NCI-H128 (cell line): Measurements from ENCODE around the gene PLXNA2.
A peak's percentile ranks its signal among the peaks of the same experiment; 100 is the strongest.

Experiments used
- DNase-seq: peaks from one replicate; lab custom pipeline; 2025; ENCODE audit not compliant: unreplicated experiment; lab: John Stamatoyannopoulos, UW

PLXNA2 gene

GRCh38 chr1:208101661-208102431 is 142.3 kb downstream of the PLXNA2 start:
- peak; percentile 74 for DNase-seq

DNA sequence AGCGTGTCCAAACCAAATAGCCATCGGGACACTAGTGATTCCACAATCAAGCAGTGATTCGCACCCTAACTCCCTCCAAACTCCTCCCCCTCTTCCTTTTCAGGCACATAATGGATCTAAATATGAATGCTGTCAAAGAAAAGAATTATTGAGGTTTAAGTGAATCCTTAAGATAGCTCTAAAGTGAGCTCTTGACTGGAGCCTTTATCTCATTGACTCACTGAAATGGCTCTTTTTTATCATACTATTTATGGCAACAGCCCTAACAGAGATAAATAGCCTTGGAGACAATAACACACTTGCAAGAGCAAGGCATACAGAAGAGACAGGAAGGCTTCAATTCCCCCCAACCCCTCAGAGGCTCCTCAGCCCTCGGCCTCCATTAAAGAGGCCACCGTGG is 143.3 kb downstream of the PLXNA2 start:
- peak; percentile 68 for DNase-seq

GRCh38 chr1:208100106-208100505 is 144.1 kb downstream of the PLXNA2 start:
- DNase-seq, result no peak

DNA sequence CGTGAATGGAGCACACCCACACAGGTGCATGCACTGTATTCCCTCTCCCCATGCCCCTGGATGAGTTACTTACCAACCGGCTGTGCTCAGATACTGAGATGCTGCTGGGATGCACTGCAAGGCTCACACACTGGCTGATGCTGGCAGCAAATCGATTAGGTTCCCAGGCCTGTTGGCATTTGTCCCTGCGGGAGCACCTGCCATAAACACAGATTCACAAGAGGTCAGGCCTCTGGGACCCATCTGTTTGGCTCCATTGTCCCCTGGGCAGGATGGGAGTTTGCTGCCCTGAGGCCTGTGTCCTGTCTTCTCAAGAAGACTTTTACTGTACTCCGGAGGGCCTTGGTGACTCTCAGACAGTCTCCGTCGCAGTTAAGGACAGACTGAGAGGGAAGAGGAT is 145.4 kb downstream of the PLXNA2 start:
- DNase-seq, result no peak

DNA sequence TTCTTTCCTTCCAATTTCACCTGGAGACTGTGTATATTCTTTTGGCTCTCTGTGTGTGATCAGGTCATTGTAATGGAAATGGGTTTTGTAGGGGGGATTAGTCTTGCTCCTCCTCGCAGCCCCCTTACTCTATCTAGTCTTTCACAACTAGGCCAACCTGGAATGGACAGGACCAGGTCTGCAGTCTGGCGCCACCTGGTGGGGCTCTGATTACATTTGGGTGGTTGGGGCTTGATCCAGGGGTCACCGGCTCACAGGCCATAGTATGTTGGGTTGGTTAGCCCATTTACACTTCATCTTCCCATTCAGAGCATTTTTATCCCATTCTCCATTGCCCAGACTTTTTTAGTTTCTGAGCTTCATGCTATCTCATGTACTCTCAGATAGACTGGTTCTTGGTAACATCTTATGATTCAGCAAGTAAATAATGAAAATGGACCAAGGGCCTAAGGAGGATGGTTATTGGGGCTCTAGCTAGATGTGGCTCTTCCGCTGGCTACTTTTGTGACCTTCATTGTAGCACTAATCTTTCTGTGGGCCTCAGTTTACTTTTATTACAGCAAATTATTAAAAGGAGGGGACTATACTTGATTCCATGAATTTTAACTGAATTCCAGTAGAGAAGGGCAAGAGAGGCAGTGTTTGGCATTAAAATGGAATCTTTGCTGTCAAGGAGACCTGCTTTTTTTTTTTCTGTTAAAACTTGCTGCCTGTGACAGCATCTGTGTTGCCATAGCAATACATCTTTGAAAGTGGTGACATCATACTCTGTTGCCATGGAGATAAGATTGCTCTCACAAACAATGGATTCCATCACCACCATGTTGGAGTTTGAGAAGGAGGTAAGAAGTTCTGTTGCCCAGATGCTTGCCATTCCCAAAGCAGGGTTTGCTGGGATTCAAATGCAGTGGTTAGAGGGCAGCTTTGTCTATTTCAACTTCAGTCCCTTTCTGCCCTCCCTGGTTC is 150.1 kb downstream of the PLXNA2 start:
- DNase-seq, result no peak

GRCh38 chr1:208093046-208093445 is 151.1 kb downstream of the PLXNA2 start:
- no peak for DNase-seq

DNA sequence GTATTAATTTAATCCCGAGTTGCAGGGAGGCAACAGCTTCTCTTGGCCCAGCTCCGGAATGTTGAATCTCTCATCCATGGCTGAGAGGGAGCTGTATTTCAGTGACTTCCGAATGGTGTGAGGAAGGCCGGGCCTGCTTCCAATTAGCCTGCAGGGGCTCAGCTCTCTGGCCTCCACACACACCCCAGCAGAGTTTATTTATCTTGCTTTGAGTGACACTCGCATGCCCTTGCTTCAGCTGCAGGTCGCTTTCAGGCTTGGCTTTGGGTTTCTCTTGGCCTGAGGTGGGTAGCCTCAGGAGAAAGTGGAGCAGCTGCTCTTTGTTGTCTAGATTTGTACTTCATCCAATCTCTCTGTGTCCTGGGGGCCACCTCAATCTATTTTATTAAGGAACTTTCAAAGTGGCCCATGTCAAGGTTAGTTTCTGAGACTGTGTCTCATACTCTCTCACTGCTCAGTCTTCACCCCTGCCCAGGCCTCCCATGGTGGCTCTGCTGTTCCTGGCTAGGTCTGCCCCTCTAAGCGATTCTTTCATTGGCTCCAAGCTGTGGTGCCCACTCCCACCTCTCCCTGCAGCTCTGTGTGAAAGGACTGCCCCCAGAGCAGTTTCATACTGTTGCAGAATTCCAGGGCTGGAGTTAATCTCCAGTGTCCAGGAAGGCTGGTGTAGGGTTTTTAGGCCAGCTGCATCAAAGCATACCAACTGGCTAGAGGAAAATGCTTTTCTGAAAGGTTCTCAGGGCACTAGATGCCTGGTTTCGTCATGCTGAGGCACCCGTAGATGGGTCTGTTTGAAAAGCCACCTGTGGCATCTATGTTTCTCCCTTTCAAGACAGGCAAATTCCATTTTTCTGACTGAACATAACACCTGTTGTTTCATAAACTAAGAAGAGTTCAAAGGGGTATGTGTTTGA is 153.5 kb downstream of the PLXNA2 start:
- DNase-seq, result no peak

DNA sequence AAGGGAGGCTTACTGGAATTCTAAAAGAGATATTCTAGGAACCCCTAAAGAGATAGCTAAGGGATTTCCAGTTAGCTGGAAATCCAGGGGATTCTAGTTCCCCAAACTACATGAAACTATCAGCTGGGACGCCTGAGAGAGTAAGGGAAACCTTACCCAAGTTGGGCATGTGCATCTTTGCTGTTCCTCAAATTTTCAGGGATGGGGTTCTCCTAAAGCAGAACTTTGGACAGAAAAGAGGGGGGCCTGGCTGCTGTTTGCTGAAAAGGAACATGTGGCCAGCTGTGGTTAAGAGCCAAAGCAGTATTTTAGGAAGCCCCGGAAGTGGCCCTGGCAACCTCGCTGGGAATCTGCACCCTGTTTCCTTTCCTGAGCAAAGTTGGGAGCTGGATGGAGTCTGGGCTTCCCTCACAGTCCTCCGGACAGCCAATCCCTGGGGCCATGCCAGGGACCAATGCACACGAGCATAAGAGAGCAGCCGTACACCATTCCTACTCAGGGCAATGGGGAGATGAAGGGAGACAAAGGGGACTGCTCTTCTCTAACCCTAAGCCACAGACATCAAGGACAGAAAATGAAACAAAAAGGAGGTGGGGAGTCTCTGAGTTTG is 154.3 kb downstream of the PLXNA2 start:
- no peak for DNase-seq

GRCh38 chr1:208089149-208089548 is 155.0 kb downstream of the PLXNA2 start:
- no peak for DNase-seq

DNA sequence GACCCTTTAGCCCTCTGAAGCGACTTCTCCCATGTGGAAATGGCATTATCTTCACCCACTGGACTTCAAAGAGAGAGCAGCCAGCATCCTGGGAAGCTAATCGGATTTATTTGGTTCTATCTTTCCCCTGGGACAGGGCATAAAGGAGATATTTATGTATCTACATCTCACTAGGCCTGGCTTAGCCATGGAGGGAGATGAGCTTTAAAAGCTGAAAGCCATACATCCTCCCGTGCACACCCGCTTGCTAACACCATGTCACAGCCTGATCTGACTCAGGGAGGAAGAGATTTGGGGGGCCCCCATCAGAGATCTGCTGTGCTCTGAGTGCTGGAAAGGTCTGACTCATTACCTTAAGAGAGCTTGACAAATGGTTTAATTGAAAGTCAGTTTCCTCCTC is 155.9 kb downstream of the PLXNA2 start:
- no peak for DNase-seq

GRCh38 chr1:208085655-208086515 is 158.3 kb downstream of the PLXNA2 start:
- DNase-seq, result no peak

GRCh38 chr1:208084764-208085163 is 159.4 kb downstream of the PLXNA2 start:
- no peak for DNase-seq

DNA sequence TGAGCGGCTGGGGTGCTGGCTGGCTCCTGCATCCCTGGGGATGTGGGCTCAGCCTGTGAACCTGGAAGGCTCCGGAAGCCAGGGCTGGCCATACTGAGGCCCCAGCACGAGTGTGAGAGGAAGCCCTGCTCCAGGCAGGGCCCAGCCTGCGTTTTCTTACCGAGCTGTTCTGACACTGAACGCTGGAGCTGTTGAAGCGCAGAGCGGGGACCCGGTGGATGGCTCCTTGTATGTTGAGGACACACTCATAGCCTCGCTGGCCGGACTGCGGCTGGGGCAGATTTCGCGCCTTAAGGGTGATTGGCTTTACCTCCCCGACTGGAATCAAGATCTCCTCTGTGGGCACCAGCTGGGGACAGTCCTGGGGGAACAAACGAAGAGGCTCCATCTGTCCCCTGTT is 160.0 kb downstream of the PLXNA2 start:
- no peak for DNase-seq

- DNase-seq, result no peak
These were observed 160.5 kb downstream of the PLXNA2 start for GRCh38 chr1:208083715-208084085.

- DNase-seq, result no peak
These were observed 161.0 kb downstream of the PLXNA2 start for GRCh38 chr1:208083016-208083714.

DNA sequence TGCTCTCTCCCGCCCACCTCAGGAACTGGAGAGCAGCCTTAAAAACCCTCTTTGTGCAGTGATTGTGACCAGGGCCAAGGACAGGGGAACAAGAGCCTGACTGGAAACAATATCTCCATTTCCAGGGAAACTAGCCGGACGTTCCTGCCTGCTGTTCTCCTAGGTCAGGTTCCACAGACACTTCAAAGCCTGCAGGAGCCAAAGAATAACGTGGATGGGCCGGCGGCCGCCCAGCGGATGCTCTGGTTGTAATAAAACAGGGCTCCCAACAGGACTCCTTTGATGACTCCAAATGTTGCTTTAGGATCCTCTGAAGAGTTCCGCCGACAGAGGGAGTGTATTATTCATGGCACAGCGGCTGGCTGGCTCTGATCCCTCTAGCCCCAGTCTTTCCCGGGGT is 162.2 kb downstream of the PLXNA2 start:
- no peak for DNase-seq

- no peak for DNase-seq
These were observed 163.5 kb downstream of the PLXNA2 start for GRCh38 chr1:208080396-208081286.

DNA sequence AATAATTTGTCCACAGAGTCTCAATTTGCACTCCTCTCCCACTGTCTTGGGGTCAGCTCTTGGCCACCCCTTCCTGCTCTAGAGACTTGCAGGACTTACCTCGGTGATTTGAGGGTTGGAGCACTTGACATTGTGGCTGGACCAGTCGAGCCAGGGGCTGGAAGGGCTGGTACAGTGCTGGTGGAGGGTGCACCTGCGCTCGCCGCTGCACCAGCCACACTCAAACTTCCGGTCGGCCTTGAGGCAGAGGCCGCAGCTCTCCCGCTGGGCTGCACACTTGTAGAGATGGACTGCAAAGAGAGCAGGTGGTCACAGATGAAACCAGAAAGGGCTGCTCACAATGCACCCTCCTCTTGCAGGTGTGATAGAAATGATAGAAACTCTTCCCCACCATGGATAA is 165.0 kb downstream of the PLXNA2 start:
- no peak for DNase-seq
